ACHN (cell line): ENCODE data around the gene ZFYVE28.
A peak's percentile ranks its signal among the peaks of the same experiment; 100 is the strongest.
"Not testable (repeated sequence)": the region's sequence is repeated elsewhere in the genome, so short reads cannot be mapped to it uniquely, and the experiment has no call there.

Source experiments
- DNase-seq: peaks from one replicate; pipeline ENCODE4 v3.0.0-alpha.2; 2015
- in situ Hi-C: cut with HindIII; loops from 2 replicates; pipeline ENCODE4 v1.10.0; 2017; ENCODE audit warnings: low sequenced_read_pairs, low pct_ligation_motif_present, low pct_unique_long_range_greater_than_20kb

The ZFYVE28 gene

DNA sequence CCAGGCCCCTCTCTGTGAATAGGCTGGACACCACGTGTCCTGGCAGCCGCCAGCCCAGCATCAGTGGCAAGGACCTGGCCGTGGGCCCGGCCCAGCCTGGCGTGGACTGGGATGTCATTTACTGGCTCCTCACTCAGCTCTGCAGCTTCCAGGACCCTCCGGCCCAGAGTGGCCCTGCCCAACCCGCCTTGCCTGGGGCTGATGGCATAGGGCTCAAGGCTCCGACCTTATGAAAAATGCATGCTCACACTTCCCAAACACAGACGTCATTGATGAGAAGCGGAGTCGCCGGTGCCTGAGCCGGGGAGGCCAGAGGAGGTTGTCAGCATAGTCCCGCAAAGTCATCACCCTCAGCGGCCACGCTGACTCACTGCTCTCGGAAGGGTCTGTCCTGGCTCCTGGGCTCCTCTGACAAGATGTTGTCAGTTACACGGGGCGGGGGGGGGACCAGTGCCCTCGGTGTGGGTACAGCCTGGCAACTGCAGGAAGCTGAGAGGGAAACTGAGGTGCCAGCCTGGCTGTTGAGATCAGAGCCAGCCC is 14.6 kb upstream of the ZFYVE28 start:
- peak; percentile 21 for DNase-seq
- in situ Hi-C loops, result no loop called here

DNA sequence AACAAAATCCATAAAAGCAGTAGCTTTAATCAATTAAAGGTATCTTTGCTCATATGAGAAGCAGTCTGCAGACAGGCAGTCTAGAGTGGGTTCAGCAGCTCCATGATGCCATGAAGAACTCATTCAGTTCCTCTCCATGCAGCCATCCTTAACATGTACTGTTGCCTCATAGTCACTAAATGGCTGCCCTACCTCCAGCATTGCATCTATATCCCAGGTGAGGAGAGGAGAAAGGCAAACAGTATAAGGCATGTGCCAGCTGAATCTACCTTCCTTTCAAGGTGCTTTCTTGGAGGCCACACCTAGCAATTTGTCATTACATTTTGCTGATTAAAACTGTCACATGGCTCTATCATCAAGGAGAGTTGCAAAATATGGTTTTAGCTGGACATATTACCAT is 13.6 kb upstream of the ZFYVE28 start:
- DNase-seq, result no peak
- in situ Hi-C loops, result no loop called here

DNA sequence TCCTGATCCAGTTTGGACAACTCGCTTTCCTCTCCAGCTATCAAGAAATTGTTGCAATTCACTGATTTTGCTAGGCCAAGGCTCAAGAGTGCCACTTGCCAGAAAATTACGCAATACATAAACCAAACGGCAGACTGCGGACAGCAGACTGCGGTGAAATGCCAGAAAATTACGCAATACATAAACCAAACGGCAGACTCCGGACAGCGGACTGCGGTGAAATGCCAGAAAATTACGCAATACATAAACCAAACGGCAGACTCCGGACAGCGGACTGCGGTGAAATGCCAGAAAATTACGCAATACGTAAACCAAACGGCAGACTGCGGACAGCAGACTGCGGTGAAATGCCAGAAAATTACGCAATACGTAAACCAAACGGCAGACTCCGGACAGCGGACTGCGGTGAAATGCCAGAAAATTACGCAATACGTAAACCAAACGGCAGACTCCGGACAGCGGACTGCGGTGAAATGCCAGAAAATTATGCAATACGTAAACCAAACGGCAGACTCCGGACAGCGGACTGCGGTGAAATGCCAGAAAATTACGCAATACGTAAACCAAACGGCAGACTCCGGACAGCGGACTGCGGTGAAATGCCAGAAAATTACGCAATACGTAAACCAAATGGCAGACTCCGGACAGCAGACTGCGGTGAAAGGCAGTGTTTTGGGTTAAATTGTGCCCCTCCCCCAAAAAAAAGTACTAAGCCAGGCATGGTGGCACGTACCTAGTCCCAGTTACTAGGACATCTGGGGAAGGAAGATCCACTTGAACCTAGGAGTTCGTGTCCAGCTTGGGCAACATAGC is 11.7 kb upstream of the ZFYVE28 start:
- in situ Hi-C loops, result not testable (repeated sequence)
- peak; percentile 23 for DNase-seq

DNA sequence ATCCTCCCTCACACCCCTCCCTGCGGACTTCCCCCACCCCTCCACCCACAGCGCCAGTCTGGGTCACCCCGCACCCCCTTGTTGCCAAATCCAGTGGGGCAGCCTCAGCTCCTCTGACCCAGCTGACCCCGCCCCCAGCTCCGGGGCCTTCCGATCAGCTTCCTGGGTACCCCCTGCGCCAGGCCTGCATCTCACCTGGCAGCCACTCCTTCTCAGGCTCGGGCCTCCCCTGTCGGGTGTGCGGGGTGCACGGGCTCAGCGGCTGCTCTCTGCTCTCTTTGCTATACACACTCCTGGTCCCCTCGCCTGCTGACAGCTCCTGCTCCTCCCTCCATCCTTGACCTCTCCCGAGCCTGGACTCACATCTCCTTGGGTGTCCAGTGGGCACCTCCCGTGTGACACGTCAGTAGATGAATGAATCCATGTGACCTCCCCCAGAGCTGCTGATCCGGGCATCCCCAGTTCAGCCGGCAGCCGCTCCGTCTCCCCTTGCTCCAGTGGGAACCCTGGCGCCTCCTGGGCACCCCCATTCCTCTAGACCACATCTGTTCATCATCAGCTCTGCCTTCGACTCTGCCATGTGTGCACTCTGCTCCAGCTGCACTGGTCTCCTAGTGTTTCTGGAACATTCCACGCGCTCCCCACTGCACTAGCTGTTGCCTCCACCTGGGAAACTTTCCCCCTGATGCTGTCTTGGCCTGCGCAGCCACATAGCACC is 10.2 kb upstream of the ZFYVE28 start:
- in situ Hi-C loops, result no loop called here
- no peak for DNase-seq

DNA sequence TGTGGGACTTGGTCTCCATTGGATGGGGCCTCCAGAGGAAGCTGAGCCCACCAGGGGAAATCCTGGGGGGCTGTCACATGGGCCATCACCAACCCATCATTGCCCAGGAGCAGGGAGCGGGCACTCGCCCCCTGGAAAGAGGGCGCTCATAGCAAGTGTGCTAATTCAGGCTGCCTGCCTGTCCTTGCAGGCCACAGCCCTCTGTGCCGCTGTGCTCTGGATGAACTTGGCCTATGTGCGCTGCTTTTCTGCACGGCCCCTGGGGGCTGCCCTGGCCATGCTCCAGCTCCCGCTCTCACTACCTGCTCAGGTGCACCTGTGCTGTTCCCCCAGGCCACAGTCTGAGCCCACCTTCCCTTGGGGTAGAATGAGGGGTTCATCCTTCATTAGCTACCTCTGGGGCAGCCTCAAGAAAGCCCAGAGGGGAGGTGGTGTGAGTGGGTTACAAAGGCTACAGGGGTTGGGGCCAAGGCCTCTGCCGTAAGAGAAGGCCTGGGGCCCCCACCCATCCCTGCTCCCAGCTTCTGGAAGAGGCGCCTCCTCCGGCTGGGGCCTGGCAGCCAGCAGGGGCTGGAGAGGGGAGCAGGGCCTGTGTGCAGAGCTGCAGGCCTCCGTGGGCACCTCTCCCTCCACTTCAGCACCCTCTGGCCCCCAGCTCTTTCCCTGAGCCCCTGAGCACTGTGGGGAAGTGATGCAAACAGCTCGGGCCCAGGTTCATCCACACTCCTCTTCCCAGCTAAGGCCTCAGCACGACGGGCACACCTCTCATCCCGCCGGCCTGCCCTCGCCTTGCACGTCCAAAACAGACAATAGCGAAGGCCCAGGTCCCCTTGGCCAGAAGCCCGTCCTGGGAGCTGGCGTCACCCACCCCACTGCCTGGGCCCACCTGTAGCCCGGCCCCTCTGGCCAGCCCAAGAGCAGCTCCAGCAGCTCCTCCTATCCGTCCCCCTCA is 9.2 kb upstream of the ZFYVE28 start:
- in situ Hi-C loops, result no loop called here
- DNase-seq, result no peak

DNA sequence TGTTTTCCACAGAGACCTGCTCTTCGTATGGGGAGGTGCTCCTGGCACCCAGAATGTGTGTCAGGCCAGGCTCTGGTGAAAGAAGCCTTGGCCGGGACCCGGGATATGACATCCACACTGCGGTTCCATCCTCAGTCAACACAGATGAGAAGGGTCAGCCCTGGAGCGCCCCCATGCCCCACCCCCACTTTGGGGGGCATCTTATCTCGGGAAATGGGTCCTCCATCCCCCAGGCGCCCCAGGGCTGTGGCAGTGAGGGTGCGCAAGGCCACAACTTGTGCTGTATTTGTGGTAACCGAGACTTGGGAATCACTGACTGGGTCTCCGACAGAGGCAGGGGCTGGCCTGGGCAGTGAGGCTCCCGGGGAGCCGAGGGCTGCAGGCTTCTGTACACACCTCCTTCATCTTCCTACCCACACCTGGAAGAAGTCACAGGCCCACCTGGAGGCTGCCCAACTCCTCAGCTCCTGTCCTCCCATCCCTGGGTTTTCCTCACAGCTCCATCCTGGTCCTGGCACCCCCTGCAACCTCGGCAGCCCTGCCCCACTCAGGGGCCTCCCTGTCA is 8.3 kb upstream of the ZFYVE28 start:
- in situ Hi-C loops, result no loop called here
- no peak for DNase-seq

DNA sequence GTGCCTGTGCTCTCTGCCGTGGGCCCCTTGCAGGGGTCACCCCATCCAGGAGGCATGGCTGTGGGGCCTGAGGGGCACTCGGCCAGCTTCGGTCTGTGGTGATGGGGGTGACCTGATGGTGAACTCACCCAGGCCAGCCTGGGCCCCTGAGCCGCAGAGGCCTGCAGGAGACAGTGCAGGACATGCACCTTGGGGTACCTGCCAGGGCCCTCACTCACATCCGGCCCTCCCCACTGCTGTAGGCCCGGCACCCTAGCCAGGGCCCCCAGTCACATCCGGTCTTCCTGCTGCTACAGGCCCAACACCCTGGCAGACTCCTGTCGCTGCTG is 7.6 kb upstream of the ZFYVE28 start:
- no peak for DNase-seq
- in situ Hi-C loops, result no loop called here

DNA sequence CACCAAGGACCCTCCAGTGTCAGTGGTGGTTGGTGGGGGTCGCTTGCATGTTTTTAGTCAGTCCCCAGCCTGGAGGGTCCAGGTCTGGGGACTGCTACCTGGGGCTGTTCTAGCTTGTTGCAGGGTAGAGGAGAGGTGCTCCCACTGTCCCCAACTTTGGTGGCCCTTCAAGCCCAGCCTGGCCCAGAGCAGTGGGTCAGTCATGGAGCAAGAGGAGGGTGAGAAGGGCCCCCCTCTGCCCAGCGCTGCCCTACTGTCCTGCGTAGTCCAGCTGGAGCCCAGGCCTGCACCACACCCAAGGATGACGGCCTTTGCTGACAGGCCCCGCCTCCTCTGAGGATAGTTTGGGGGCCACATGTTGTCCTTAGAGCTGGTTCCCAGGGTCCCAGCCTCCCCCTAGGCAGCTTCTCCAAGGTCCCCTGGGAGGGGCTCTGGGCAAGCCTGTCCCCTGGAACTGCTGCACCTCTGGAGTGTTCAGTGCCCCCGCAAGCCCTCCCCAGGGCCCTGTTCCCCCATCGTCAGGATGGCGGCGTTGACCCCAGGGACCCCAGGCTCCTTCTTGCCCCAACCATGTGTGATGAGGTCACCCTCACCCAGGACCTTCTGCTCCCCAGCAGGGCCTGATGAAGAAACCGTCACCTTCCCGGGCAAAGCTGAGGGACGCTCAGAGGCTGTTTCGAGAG is 7.1 kb upstream of the ZFYVE28 start:
- no peak for DNase-seq
- in situ Hi-C loops, result no loop called here

DNA sequence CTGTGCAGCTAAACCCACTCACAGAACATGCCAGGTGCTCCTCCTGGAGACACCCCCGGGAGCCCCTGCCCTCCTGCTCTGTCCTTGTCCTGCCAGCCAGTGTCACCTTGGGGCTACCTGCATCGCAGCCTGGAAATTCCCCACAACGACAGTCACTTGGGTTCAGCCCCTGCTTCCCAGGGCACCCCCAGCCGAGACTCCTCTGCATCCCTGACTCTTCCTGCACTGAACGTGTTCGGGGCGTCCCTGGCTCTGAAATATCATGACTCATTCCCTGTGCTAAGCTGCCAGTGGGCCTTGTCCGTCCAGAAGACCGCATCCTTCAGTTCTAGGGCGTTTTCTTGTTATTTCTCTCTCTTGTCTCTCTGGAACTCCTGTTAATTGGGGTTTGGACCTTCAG is 6.1 kb upstream of the ZFYVE28 start:
- in situ Hi-C loops, result no loop called here

DNA sequence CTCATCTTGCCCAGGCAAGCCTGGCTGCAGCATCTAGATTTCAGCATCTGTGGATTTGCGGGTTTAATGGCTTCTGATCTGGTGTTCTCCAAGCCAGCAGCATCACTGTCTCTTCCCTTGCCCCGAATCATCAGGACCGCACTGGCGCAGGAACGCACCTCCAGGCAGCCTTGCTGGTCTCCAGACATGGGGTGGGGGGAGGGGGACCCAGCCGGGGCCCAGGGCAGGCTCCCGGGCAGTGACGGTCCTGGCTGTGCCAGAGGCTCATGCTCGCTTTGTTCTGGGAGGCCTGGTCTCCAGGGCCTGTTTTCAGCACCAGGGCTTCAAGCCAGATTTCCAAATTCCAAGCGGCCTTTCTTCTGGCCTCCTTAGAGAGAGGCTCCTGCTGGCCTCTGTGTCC is 5.2 kb upstream of the ZFYVE28 start:
- in situ Hi-C loops, result no loop called here
- DNase-seq, result no peak

More for the DNA sequence above, 6.1 kb upstream of the ZFYVE28 start:
- DNase-seq, result no peak

DNA sequence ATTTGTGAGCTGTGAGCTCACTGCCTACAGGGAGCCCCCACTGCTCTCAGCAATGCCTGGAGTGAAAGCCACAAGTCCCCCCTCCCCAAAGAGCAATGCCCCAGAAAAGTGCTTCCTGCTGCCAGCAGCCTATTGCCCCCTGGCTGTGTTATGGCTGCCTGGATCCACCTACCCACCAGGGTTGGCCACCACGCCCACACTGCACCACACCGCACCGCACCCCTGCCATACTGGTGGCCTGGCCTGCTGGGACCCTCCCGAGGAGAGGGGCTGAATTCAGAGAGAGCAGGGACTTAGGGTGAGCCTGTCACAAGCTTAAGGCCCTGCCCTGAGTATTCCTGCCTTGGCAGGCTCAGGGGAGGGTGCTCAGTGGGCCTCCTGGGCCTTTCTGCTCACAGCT is 4.6 kb upstream of the ZFYVE28 start:
- in situ Hi-C loops, result no loop called here
- no peak for DNase-seq

DNA sequence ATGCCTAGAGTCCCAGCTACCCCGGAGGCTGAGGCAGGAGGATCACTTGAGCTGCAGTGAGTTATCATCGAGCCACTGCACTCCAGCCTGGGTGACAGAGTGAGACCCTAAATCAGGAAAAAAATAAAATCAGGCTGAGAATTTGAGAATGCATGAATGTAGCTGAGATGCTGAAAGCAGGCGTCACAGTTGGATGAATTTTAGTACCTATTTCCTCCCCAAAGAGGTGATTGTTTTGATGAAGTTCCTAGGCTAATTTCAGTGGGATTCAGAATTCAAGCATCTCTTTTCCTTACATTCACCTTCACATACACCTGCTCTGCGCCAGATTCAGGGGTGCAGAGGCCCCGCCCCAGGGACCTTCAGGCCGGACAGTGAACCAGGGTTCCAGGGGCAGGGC is 3.5 kb upstream of the ZFYVE28 start:
- no peak for DNase-seq
- in situ Hi-C loops, result no loop called here

DNA sequence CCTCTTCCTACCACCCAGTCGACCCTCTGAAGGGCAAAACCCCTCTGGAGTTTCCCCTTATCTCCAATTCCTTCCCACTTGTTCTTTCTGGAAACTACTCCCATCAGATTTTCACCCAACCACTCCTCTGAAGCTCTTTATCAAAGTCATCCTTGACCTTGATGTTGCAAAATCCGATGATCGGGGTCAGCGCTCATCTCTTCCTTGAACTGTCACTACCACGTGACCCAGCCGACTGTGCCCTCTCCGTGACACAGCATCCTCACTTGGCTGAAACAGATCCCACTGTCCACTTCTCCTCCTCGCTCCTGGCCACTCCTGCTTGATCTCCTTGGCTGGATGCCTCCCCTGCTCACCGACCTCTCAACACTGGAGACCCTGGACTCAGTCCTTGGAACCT is 1.4 kb upstream of the ZFYVE28 start:
- no peak for DNase-seq
- in situ Hi-C loops, result no loop called here

DNA sequence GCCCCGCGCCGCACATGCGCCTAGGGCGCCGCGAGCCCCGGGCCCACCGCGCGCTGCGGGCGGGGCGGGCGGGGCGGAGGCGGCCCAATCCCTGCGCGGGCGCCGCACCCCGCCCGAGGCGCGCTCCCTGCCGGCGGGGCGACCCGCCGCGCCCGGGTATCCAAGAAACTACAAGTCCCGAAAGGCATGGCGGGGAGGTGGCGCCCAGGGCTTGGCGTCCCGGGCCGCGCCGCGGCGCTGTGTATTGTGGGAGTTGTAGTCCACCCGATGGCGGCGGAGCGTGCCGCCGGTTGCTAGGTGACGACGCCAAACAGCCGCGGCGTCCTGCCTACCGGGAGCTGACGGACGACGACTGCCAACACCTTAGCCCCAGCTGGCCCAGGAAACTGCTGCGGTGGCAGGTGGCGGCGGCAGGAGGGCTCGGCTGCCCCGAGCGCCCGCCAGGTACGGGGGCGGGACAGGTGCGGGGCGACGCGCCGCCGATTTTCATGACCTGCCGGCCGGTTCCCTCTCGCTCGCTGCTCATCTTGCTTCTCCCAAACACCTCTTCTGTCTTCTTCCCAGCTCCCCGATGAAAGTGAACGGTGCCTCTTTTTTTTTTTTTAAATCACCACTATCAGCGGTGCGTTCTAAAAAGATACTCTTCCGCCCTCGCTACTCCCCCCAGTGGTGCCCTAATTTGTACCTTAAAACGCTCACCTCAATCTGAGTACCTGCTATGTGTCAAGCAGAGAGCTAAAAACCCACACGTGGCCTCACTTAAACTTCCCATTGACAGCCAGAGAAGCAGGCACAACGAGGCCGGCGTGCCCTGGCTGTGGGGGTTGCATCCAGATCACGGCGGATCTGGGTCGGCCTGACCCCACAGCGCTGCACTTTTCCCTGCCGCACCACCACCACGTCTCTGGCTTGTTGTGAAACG is 466 bp upstream of the ZFYVE28 start, which contains the start of gene CFAP99:
Gene CFAP99, plus strand, starts transcription at position 306 of the 922 bp plus-strand sequence.
- DNase-seq, result peak; percentile 91
- in situ Hi-C loops, result no loop called here

DNA sequence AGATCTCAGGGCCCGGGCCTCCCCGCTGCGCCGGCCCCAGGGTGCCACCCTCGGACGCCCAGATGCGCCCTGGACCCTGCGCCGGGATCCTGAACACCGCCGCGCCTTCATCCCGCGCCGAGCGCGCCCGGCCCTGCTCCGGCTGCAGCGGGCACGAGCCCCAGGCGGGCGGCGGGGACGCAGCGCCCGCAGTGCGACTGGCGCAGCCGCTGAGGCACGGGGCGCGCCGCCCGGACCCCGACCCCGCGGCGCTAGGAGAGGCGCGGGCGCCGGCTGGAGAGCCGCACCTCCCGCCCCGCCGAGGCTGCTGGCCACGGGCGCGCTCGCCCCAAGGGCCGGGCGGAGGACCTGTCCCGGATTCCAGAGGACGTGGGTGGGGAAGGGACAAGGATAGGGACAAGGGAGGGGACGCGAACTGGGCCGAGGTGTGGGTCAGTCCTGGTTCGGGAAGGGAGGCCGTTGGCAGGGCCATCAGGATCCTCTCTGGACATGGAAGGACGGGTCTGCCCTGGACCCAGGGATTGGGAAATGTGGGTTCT is 1.1 kb downstream of the ZFYVE28 start:
- DNase-seq, result no peak
- in situ Hi-C loops, result no loop called here

DNA sequence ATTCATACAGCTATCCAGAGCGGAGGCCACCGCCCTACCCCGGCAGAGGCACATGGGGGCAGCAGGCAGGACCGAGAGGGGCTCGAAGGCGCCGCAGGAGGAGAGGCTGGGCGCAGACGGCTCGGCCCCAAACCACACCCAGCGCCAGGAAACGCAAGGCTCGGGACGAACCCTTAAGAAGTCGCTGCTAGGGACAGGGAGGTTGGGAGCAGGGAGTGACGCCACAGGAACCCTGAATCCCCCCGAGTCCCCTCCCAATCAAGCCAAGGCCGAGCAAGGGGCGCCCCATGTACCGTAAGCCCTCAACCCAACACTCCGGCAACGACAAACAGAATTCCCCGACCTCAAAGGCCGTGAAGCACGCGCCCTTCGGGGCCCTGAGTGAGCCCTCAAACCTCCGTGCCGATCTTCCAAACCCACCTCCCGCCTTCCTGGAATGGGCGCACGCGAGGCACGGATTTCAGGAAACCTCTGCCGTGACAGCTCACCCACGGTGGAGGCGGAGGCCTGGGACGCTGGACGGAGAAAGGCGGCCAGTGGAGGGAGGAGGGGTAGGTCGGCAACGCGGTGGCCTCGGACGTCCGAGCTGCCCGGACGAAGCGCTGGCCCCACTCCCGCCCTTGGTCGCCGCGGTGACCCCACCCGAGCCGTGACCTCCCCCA is 1.8 kb downstream of the ZFYVE28 start:
- DNase-seq, result no peak
- in situ Hi-C loops, result no loop called here
